ENCODE results near the gene TBC1D2. TPM values are rescaled to one million over a fixed set of nuclear protein-coding genes. Genes with fewer than 3 reads are reported as not detected.
"Not testable (repeated sequence)": the region's sequence is repeated elsewhere in the genome, so short reads cannot be mapped to it uniquely, and the experiment has no call there.

Gene TBC1D2
- total RNA-seq, 6 donors from 2014 or later: 62.4 to 217 (median 119) TPM

GRCh38 chr9:98284754-98285153 is 29.3 kb upstream of the TBC1D2 start:
- Histone ChIP-seq H3K4me1 (no peaks in the 10 kb centered on the region), H3K9me3 (no peaks in the 10 kb centered on the region), H3K27ac (no peak overlapping the region), H3K36me3 (no peaks in the 10 kb centered on the region), H3K27me3 (no peaks in the 10 kb centered on the region), H3K4me3 (no peak overlapping the region)
- TF ChIP-seq POLR2A (IDR thresholded peaks at IDR 0.05) (no peak), POLR2AphosphoS5 (IDR thresholded peaks at IDR 0.05) (no peak), EP300 (IDR thresholded peaks at IDR 0.05) (no peak), CTCF (IDR thresholded peaks at IDR 0.05) (no peak)
- WGBS, 2 donors: 59 to 61% methylated on average over 3 of the region's 3 CpGs
- ATAC-seq (ENCODE audit: low FRiP score in 2 of 2): no peak
- DNase-seq: no peak

DNA sequence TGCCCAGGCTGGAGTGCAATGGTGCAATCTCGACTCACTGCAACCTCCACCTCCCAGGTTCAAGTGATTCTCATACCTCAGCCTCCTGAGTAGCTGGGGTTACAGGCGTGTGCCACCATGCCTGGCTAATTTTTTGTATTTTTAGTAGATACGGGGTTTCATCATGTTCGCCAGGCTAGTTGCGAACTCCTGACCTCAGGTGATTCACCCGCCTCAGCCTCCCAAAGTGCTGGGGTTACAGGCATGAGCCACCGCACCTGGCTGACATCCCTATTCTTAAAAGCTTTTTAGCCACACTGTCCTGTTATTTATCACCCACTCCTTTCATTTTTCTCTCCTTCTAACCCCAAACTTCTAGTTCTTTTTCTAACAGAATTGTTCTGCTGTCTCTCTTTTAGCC is 27.7 kb upstream of the TBC1D2 start:
- WGBS, 2 donors: 76 to 82% methylated on average over 7 of the region's 7 CpGs
- H3K9me3 ChIP-seq; H3K27me3 ChIP-seq; H3K36me3 ChIP-seq; H3K4me3 ChIP-seq; H3K4me1 ChIP-seq; DNase-seq; H3K27ac ChIP-seq; ATAC-seq (ENCODE audit: low FRiP score in 2 of 2): not testable (repeated sequence)

GRCh38 chr9:98281281-98281680 is 25.8 kb upstream of the TBC1D2 start:
- no peak overlapping the region for H3K4me3 ChIP-seq
- no peaks in the 10 kb centered on the region for H3K36me3 ChIP-seq
- DNase-seq (no peak), ATAC-seq (ENCODE audit: low FRiP score in 2 of 2) (no peak)
- no peaks in the 10 kb centered on the region for H3K27me3 ChIP-seq
- no peaks in the 10 kb centered on the region for H3K4me1 ChIP-seq
- TF ChIP-seq CTCF (IDR thresholded peaks at IDR 0.05) (no peak), POLR2AphosphoS5 (IDR thresholded peaks at IDR 0.05) (no peak), POLR2A (IDR thresholded peaks at IDR 0.05) (no peak), EP300 (IDR thresholded peaks at IDR 0.05) (no peak)
- H3K9me3 ChIP-seq: no peaks in the 10 kb centered on the region
- no peak overlapping the region for H3K27ac ChIP-seq
- WGBS, 2 donors: 94 to 100% methylated on average over 1 of the region's 1 CpG

DNA sequence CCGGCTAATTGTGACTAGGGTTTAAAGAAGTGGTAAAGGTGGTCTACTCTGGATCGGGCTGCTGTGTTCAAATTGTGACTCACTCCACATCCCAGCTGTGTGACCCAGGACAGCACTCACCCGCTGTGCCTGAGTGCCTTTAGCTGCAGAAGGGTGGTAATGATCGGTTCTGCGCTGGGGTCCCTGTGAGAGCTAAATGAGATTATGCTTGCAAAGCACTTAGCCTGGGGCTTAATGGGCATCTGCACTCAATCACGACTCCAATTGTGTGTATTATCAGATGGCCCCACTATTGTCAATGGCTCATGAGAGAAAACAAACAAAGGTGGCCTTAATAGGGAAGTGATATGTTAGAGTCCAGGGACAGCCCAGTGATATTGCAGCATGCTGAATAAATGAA is 25.1 kb upstream of the TBC1D2 start:
- H3K4me1 ChIP-seq: no peaks in the 10 kb centered on the region
- no peaks in the 10 kb centered on the region for H3K27me3 ChIP-seq
- no peak for DNase-seq
- no peaks in the 10 kb centered on the region for H3K9me3 ChIP-seq
- 74 to 75% methylated on average over 6 of the region's 6 CpGs for WGBS, 2 donors
- ATAC-seq (ENCODE audit: low FRiP score in 2 of 2): no peak
- H3K36me3 ChIP-seq: no peaks in the 10 kb centered on the region
- H3K27ac ChIP-seq: no peak overlapping the region
- no peak overlapping the region for H3K4me3 ChIP-seq
- TF ChIP-seq POLR2A (IDR thresholded peaks at IDR 0.05) (no peak), EP300 (IDR thresholded peaks at IDR 0.05) (no peak), CTCF (IDR thresholded peaks at IDR 0.05) (no peak)

DNA sequence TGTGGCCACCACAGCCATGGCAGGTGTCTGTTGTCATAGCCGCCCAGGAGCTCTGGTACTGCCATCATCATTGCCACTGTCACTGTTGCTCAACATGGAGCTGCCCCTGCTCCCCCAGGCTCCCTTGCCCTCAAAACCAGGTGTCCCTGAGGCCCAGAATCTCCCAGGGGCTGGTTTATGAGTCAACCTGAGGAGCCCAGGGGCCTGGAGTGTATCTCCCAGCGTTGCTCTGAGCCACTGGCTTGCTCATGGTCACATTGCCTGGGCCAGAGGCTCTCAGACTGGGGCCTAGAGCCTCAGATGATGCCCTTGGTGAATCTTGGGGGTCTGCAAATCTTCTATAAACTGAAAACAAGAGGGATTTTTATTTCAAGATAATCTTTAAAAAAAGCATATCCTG is 24.7 kb upstream of the TBC1D2 start:
- ATAC-seq (ENCODE audit: low FRiP score in 2 of 2): no peak
- WGBS, 2 donors: 71 to 86% methylated on average over 2 of the region's 2 CpGs
- no peak overlapping the region for H3K4me3 ChIP-seq
- no peaks in the 10 kb centered on the region for H3K4me1 ChIP-seq
- no peaks in the 10 kb centered on the region for H3K9me3 ChIP-seq
- H3K27ac ChIP-seq: no peak overlapping the region
- H3K27me3 ChIP-seq: no peaks in the 10 kb centered on the region
- H3K36me3 ChIP-seq: no peaks in the 10 kb centered on the region
- TF ChIP-seq EP300 (IDR thresholded peaks at IDR 0.05) (no peak), POLR2AphosphoS5 (IDR thresholded peaks at IDR 0.05) (no peak), CTCF (IDR thresholded peaks at IDR 0.05) (no peak), POLR2A (IDR thresholded peaks at IDR 0.05) (no peak)
- no peak for DNase-seq

Data from upper lobe of left lung (tissue), 6 donors.